Esophagus (tissue), 2 donors: ENCODE results near the gene HOXD1. TPM values are rescaled to one million over a fixed set of nuclear protein-coding genes. Genes with fewer than 3 reads are reported as not detected.

Experiments used
- H3K27ac ChIP-seq, 2 donors: one replicate each; pipeline ENCODE4 v1.5.1; 2013; ENCODE audit warnings: low read depth in 2 of 2, mild to moderate bottlenecking in 2 of 2, inconsistent platforms in 1 of 2, low read length in 1 of 2, moderate library complexity in 1 of 2
- H3K27me3 ChIP-seq, 2 donors: one replicate each; pipeline ENCODE4 v1.6.1; 2013; ENCODE audit warnings: low read length in 2 of 2, control low read depth in 1 of 2, mild to moderate bottlenecking in 1 of 2; ENCODE audit not compliant: insufficient read depth in 2 of 2, control insufficient read depth in 1 of 2
- H3K36me3 ChIP-seq, 2 donors: one replicate each; pipeline ENCODE4 v1.6.1; 2013; ENCODE audit warnings: low read length in 1 of 2; ENCODE audit not compliant: control insufficient read depth in 2 of 2, insufficient read depth in 2 of 2
- H3K4me1 ChIP-seq, 2 donors: one replicate each; pipeline ENCODE4 v1.6.1; 2013; ENCODE audit warnings: low read length in 1 of 2; ENCODE audit not compliant: control insufficient read depth in 2 of 2, insufficient read depth in 2 of 2
- H3K4me3 ChIP-seq, 2 donors: one replicate each; pipeline ENCODE4 v1.5.1; 2013; ENCODE audit warnings: low read length in 2 of 2, mild to moderate bottlenecking in 2 of 2, low read depth in 1 of 2, moderate library complexity in 1 of 2
- H3K9me3 ChIP-seq, 2 donors: one replicate each; pipeline ENCODE4 v1.6.1; 2013; ENCODE audit warnings: mild to moderate bottlenecking in 2 of 2, low read depth in 1 of 2, low read length in 1 of 2, moderate library complexity in 1 of 2; ENCODE audit not compliant: control insufficient read depth in 2 of 2, insufficient read depth in 1 of 2
- WGBS, 2 donors: extraction: QIAGEN DNeasy Blood & Tissue Kit; methylation state at CpG; one replicate each; pipeline ENCODE4 v1.1.7; 2013; 5-methylcytosine and 5-hydroxymethylcytosine counted together
- polyA plus RNA-seq, 2 donors: library from polyadenylated mRNA; stranded (reverse); fragments of 200-250 nt; gene quantifications; one replicate each; pipeline ENCODE4 v1.2.3, GENCODE V29; 2013
- donor health status: healthy with polysubstance abuse.
- donor health status: Bipolar disorder and iron deficiency.

Gene HOXD1
- polyA plus RNA-seq, 2 donors: 0.21 to 0.43 TPM

GRCh38 chr2:176181551-176181950 is 6.9 kb upstream of the HOXD1 start:
- peaks cover 4 to 11% of the 10 kb centered on the region in 2 donors for H3K27me3 ChIP-seq
- H3K36me3 ChIP-seq: no peaks in the 10 kb centered on the region
- H3K4me1 ChIP-seq: peaks cover 3 to 8% of the 10 kb centered on the region in 2 donors
- no peak overlapping the region for H3K4me3 ChIP-seq
- H3K27ac ChIP-seq: no peak overlapping the region
- peaks cover 0 to 3% of the 10 kb centered on the region in 2 donors for H3K9me3 ChIP-seq
- 77 to 79% methylated on average over 3 of the region's 3 CpGs for whole genome bisulfite sequencing, 2 donors

GRCh38 chr2:176182671-176183070 is 5.8 kb upstream of the HOXD1 start:
- peaks cover 0 to 11% of the 10 kb centered on the region in 2 donors for H3K27me3 ChIP-seq
- H3K4me3 ChIP-seq: no peak overlapping the region
- WGBS, 2 donors: 74 to 79% methylated on average over 3 of the region's 3 CpGs
- no peaks in the 10 kb centered on the region for H3K36me3 ChIP-seq
- H3K4me1 ChIP-seq: peaks cover 6 to 8% of the 10 kb centered on the region in 2 donors
- H3K9me3 ChIP-seq: peaks cover 0 to 3% of the 10 kb centered on the region in 2 donors
- H3K27ac ChIP-seq: no peak overlapping the region

- Histone ChIP-seq H3K9me3 (peaks cover 0 to 8% of the 10 kb centered on the region in 2 donors), H3K36me3 (no peaks in the 10 kb centered on the region), H3K4me3 (no peak overlapping the region), H3K27me3 (peaks cover 0 to 24% of the 10 kb centered on the region in 2 donors), H3K4me1 (peaks cover 3 to 17% of the 10 kb centered on the region in 2 donors), H3K27ac (no peak overlapping the region)
- WGBS, 2 donors: 62% methylated on average over 2 of the region's 2 CpGs
These were observed 3.7 kb upstream of the HOXD1 start for GRCh38 chr2:176184749-176185148.

- Histone ChIP-seq H3K27ac (no peak overlapping the region), H3K9me3 (peaks cover 0 to 8% of the 10 kb centered on the region in 2 donors), H3K4me1 (peaks cover 3 to 17% of the 10 kb centered on the region in 2 donors), H3K4me3 (no peak overlapping the region), H3K27me3 (peaks cover 0 to 25% of the 10 kb centered on the region in 2 donors), H3K36me3 (no peaks in the 10 kb centered on the region)
- 90% methylated on average over 2 of the region's 2 CpGs for WGBS, 2 donors
These were observed 2.4 kb upstream of the HOXD1 start for GRCh38 chr2:176186024-176186423.

GRCh38 chr2:176187200-176187898 is 1.1 kb upstream of the HOXD1 start:
- no peaks in the 10 kb centered on the region for H3K36me3 ChIP-seq
- 7 to 13% methylated on average over 13 of the region's 13 CpGs for WGBS, 2 donors
- H3K27ac ChIP-seq: no peak overlapping the region
- peaks cover 0 to 8% of the 10 kb centered on the region in 2 donors for H3K9me3 ChIP-seq
- H3K27me3 ChIP-seq: peaks cover 0 to 25% of the 10 kb centered on the region in 2 donors
- H3K4me3 ChIP-seq: peak overlapping the region; percentile 58 to 60
- peaks cover 3 to 17% of the 10 kb centered on the region in 2 donors for H3K4me1 ChIP-seq

GRCh38 chr2:176188774-176189680 is 559 bp downstream of the HOXD1 start:
- Histone ChIP-seq H3K4me1 (peaks cover 3 to 17% of the 10 kb centered on the region in 2 donors), H3K27ac (no peak overlapping the region), H3K36me3 (no peaks in the 10 kb centered on the region), H3K4me3 (peak overlapping the region; percentile 58 to 60), H3K27me3 (peaks cover 0 to 25% of the 10 kb centered on the region in 2 donors), H3K9me3 (peaks cover 0 to 8% of the 10 kb centered on the region in 2 donors)
- WGBS, 2 donors: 3 to 4% methylated on average over 91 to 98 of the region's 98 CpGs

GRCh38 chr2:176189681-176190641 is 1.5 kb downstream of the HOXD1 start:
- Histone ChIP-seq H3K27ac (no peak overlapping the region), H3K4me3 (peak overlapping the region; percentile 58 to 60), H3K27me3 (peaks cover 0 to 25% of the 10 kb centered on the region in 2 donors), H3K4me1 (peaks cover 3 to 17% of the 10 kb centered on the region in 2 donors), H3K36me3 (no peaks in the 10 kb centered on the region), H3K9me3 (peaks cover 0 to 8% of the 10 kb centered on the region in 2 donors)
- 15 to 16% methylated on average over 28 of the region's 28 CpGs for WGBS, 2 donors

GRCh38 chr2:176192351-176192750 is 3.9 kb downstream of the HOXD1 start:
- H3K4me1 ChIP-seq: peaks cover 3 to 17% of the 10 kb centered on the region in 2 donors
- H3K36me3 ChIP-seq: no peaks in the 10 kb centered on the region
- no peak overlapping the region for H3K27ac ChIP-seq
- H3K9me3 ChIP-seq: peaks cover 0 to 8% of the 10 kb centered on the region in 2 donors
- no peak overlapping the region for H3K4me3 ChIP-seq
- peaks cover 0 to 25% of the 10 kb centered on the region in 2 donors for H3K27me3 ChIP-seq
- 15 to 18% methylated on average over 1 of the region's 1 CpG for WGBS, 2 donors

GRCh38 chr2:176193048-176193447 is 4.6 kb downstream of the HOXD1 start:
- peaks cover 3 to 13% of the 10 kb centered on the region in 2 donors for H3K4me1 ChIP-seq
- peaks cover 0 to 8% of the 10 kb centered on the region in 2 donors for H3K9me3 ChIP-seq
- 14 to 21% methylated on average over 1 of the region's 1 CpG for WGBS, 2 donors
- no peak overlapping the region for H3K4me3 ChIP-seq
- no peak overlapping the region for H3K27ac ChIP-seq
- H3K27me3 ChIP-seq: peaks cover 0 to 21% of the 10 kb centered on the region in 2 donors
- H3K36me3 ChIP-seq: no peaks in the 10 kb centered on the region
